Panc1 (cell line): ENCODE measurements around the gene SLCO1C1. TPM values are rescaled to one million over a fixed set of nuclear protein-coding genes. Genes with fewer than 3 reads are reported as not detected.

Source experiments
- ATAC-seq: fragments of 200-7000 bp; cut with Tn5 transposase; 2 replicates; pipeline ENCODE4 v1.9.1; 2020; ENCODE audit warnings: mild to moderate bottlenecking, moderate library complexity
- Bru-seq: library from RNA; stranded (reverse); fragments of 400-500 nt; gene quantifications from one replicate; lab custom pipeline; 2021; lab: Mats Ljungman, UMichigan
- BruChase-seq, 2 experiments: library from RNA; stranded (reverse); fragments of 400-500 nt; gene quantifications; one replicate each; lab custom pipeline; 2021; lab: Mats Ljungman, UMichigan
- BruUV-seq: library from RNA; stranded (reverse); fragments of 400-500 nt; replicated peaks from 2 replicates; lab custom pipeline; 2021; lab: Mats Ljungman, UMichigan
- CTCF ChIA-PET: fragments of 300-600 bp; sonication (Branson Sonifier 250); formaldehyde crosslinking; loops from one replicate; lab custom pipeline; 2022; ENCODE audit warnings: antibody characterized with exemption; lab: Charles Lee
- POLR2A ChIA-PET: fragments of 300-600 bp; sonication (Branson Sonifier 250); formaldehyde crosslinking; loops from one replicate; lab custom pipeline; 2022; ENCODE audit warnings: antibody characterized with exemption; lab: Charles Lee
- DNase-seq: peaks from one replicate; pipeline ENCODE4 v3.0.0-alpha.2; 2010; ENCODE audit warnings: low read depth, low spot score
- H3K27ac ChIP-seq: 2 replicates; pipeline ENCODE4 v1.5.1; 2011; ENCODE audit warnings: mild to moderate bottlenecking, low read length, inconsistent platforms
- H3K27me3 ChIP-seq: fragments of 200-500 bp; sonication (Bioruptor generic); 2 replicates; pipeline ENCODE4 v1.6.0; 2014; ENCODE audit warnings: low read length, inconsistent platforms; ENCODE audit not compliant: control insufficient read depth, insufficient read depth
- H3K36me3 ChIP-seq: fragments of 200-500 bp; sonication (Bioruptor generic); 2 replicates; pipeline ENCODE4 v1.5.1; 2014; ENCODE audit warnings: inconsistent platforms, mild to moderate bottlenecking, low read length, moderate library complexity; ENCODE audit not compliant: control insufficient read depth, insufficient read depth
- H3K4me1 ChIP-seq: 2 replicates; pipeline ENCODE4 v1.5.1; 2011; ENCODE audit warnings: inconsistent platforms, mild to moderate bottlenecking, low read length, moderate library complexity; ENCODE audit not compliant: control insufficient read depth, insufficient read depth
- H3K4me3 ChIP-seq, 2 experiments: 2 replicates each; pipeline ENCODE4 v1.5.1; 2011 to 2012; ENCODE audit warnings: low read depth in 2 of 2, low read length in 2 of 2, mild to moderate bottlenecking in 2 of 2, inconsistent platforms in 1 of 2, moderate library complexity in 1 of 2
- H3K9me3 ChIP-seq: fragments of 200-500 bp; sonication (Bioruptor generic); 2 replicates; pipeline ENCODE4 v1.5.1; 2014; ENCODE audit warnings: low read depth, mild to moderate bottlenecking, inconsistent platforms, low read length, moderate library complexity; ENCODE audit not compliant: control insufficient read depth, insufficient read depth
- POLR2AphosphoS5 ChIP-seq: IDR thresholded peaks from 2 replicates; pipeline ENCODE4 v1.6.1; 2012; ENCODE audit warnings: mild to moderate bottlenecking, low read depth, low read length, moderate library complexity
- SIN3A ChIP-seq: IDR thresholded peaks from 2 replicates; pipeline ENCODE4 v1.6.1; 2012; ENCODE audit warnings: low read depth, mild to moderate bottlenecking, low read length, moderate library complexity, borderline replicate concordance; ENCODE audit not compliant: insufficient read depth
- TCF7L2 ChIP-seq: IDR thresholded peaks from 2 replicates; pipeline ENCODE4 v1.6.1; 2011; ENCODE audit warnings: mild to moderate bottlenecking, low read depth, low read length, inconsistent platforms
- in situ Hi-C: cut with HindIII; loops from 2 replicates; pipeline ENCODE4 v1.10.0; 2016; ENCODE audit warnings: low sequenced_read_pairs, low pct_unique_long_range_greater_than_20kb
- intact Hi-C: fragments of 100-400 bp; cut with micrococcal nuclease; formaldehyde crosslinking; loops from one replicate; pipeline ENCODE4 v1.10.0; 2022; ENCODE audit not compliant: unreplicated experiment
- long read RNA-seq: library from polyadenylated mRNA; unstranded; transcript quantifications from one replicate; pipeline ENCODE4 v2.0.0, GENCODE V29; 2021; ENCODE audit not compliant: unreplicated experiment
- polyA plus RNA-seq: library from polyadenylated mRNA; unstranded; fragments of >200 nt; gene quantifications from one replicate; pipeline ENCODE4 v1.2.1, GENCODE V29; 2012; ENCODE audit warnings: missing spikeins; ENCODE audit not compliant: insufficient read length
- total RNA-seq: library from RNA; stranded (reverse); gene quantifications from one replicate; pipeline ENCODE4 v1.2.1, GENCODE V29; 2021; ENCODE audit not compliant: unreplicated experiment
- TF ChIP-seq, protein P1 (sequence below): fragments of 450-650 bp; IDR thresholded peaks from 2 replicates; pipeline ENCODE4 v1.5.1; 2017; ENCODE audit warnings: mild to moderate bottlenecking
- TF ChIP-seq, protein P2 (sequence below), 2 experiments: IDR thresholded peaks; 2 replicates each; pipeline ENCODE4 v1.6.1; 2011 to 2012; ENCODE audit warnings: low read depth in 2 of 2, control low read depth in 1 of 2, low read length in 1 of 2, mild to moderate bottlenecking in 1 of 2, moderate library complexity in 1 of 2; ENCODE audit not compliant: insufficient read depth in 1 of 2

Gene SLCO1C1, protein sequence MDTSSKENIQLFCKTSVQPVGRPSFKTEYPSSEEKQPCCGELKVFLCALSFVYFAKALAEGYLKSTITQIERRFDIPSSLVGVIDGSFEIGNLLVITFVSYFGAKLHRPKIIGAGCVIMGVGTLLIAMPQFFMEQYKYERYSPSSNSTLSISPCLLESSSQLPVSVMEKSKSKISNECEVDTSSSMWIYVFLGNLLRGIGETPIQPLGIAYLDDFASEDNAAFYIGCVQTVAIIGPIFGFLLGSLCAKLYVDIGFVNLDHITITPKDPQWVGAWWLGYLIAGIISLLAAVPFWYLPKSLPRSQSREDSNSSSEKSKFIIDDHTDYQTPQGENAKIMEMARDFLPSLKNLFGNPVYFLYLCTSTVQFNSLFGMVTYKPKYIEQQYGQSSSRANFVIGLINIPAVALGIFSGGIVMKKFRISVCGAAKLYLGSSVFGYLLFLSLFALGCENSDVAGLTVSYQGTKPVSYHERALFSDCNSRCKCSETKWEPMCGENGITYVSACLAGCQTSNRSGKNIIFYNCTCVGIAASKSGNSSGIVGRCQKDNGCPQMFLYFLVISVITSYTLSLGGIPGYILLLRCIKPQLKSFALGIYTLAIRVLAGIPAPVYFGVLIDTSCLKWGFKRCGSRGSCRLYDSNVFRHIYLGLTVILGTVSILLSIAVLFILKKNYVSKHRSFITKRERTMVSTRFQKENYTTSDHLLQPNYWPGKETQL
- total RNA-seq (not detected), Bru-seq, nascent RNA (not detected), BruChase-seq, experiment 1, labeled RNA remaining after a 2-hour chase (not detected), BruChase-seq, experiment 2, labeled RNA remaining after a 6-hour chase (percentile 2 among the genes with signal in this experiment)
- polyA plus RNA-seq: not detected
- long read RNA-seq: 0 reads

DNA sequence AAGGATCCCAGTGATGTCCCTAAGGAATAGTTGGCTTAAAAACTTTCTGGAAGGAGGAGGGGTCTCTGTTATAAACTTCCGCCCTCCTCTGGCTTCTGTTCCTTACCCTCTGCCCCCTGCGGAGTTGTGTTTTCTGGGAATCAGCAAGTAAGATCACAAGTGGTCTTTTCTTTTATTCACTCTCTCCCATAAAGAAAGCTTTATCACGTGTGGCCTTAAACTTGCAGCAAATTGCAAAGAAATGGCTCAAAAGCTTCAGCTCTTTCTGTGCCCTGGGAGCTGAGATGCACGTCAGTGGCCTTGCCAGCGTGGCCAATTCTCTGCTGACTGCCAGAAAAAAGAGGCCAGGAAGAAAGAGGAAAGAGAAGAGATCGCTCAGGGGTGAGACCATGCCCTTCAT is at the start of gene SLCO1C1:
Gene SLCO1C1 (plus strand): TSS at position 101 of the 400 bp plus-strand sequence. CDS start 4,245 bp downstream, outside the sequence.
- Histone ChIP-seq H3K27me3 (no peaks in the 10 kb centered on the region), H3K4me1 (no peaks in the 10 kb centered on the region), H3K36me3 (no peaks in the 10 kb centered on the region), H3K27ac (no peak within 1 kb of the TSS), H3K9me3 (no peaks in the 10 kb centered on the region), H3K4me3 (no peak within 1 kb of the TSS)
- DNase-seq (no peak), ATAC-seq (no peak)
- CTCF ChIA-PET: no interaction called here
- TF ChIP-seq SIN3A (no peak), POLR2AphosphoS5 (no peak), TCF7L2 (no peak)
- TF ChIP-seq, protein P1, sequence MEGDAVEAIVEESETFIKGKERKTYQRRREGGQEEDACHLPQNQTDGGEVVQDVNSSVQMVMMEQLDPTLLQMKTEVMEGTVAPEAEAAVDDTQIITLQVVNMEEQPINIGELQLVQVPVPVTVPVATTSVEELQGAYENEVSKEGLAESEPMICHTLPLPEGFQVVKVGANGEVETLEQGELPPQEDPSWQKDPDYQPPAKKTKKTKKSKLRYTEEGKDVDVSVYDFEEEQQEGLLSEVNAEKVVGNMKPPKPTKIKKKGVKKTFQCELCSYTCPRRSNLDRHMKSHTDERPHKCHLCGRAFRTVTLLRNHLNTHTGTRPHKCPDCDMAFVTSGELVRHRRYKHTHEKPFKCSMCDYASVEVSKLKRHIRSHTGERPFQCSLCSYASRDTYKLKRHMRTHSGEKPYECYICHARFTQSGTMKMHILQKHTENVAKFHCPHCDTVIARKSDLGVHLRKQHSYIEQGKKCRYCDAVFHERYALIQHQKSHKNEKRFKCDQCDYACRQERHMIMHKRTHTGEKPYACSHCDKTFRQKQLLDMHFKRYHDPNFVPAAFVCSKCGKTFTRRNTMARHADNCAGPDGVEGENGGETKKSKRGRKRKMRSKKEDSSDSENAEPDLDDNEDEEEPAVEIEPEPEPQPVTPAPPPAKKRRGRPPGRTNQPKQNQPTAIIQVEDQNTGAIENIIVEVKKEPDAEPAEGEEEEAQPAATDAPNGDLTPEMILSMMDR: no peak
- TF ChIP-seq, protein P2, sequence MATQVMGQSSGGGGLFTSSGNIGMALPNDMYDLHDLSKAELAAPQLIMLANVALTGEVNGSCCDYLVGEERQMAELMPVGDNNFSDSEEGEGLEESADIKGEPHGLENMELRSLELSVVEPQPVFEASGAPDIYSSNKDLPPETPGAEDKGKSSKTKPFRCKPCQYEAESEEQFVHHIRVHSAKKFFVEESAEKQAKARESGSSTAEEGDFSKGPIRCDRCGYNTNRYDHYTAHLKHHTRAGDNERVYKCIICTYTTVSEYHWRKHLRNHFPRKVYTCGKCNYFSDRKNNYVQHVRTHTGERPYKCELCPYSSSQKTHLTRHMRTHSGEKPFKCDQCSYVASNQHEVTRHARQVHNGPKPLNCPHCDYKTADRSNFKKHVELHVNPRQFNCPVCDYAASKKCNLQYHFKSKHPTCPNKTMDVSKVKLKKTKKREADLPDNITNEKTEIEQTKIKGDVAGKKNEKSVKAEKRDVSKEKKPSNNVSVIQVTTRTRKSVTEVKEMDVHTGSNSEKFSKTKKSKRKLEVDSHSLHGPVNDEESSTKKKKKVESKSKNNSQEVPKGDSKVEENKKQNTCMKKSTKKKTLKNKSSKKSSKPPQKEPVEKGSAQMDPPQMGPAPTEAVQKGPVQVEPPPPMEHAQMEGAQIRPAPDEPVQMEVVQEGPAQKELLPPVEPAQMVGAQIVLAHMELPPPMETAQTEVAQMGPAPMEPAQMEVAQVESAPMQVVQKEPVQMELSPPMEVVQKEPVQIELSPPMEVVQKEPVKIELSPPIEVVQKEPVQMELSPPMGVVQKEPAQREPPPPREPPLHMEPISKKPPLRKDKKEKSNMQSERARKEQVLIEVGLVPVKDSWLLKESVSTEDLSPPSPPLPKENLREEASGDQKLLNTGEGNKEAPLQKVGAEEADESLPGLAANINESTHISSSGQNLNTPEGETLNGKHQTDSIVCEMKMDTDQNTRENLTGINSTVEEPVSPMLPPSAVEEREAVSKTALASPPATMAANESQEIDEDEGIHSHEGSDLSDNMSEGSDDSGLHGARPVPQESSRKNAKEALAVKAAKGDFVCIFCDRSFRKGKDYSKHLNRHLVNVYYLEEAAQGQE (IDR thresholded peaks at IDR 0.05; ENCODE audit: insufficient read depth in 1 of 2, low read depth in 2 of 2, low read length in 1 of 2): no peak
- no TSS peak for BruUV-seq
- intact Hi-C loops: no loop called here
- POLR2A ChIA-PET: no interaction called here
- in situ Hi-C loops: no loop called here

DNA sequence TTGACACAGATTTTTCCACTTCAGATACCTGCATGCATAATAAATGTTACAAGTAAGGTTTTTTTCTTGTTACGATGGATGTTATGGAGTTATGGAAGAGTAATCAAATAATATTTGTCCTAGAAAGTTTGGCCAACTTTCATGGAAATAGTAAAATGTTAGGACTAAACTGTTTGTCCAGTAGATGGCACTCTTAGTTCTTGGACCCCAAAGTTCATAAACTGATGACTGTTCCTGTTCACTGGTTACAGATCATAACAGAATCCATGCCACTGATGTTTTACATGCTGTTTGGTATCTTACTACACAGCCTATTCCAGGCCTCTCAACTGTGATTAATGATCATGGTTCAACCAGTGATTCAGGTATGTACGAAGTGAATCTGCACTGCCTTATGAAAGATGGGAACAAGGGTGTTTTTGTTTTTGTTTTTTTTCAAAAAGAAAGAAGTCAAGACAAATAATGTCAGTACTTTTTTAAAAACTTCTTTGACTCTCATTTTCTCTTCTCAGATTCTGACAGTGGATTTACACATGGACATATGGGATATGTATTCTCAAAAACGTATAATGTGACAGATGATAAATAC is 48.8 kb upstream of the SLCO1C1 start:
- ATAC-seq: no peak
- in situ Hi-C loops: no loop called here
- Histone ChIP-seq H3K36me3 (no peaks in the 10 kb centered on the region), H3K27ac (no peak overlapping the region), H3K4me3 (no peak overlapping the region), H3K27me3 (no peaks in the 10 kb centered on the region), H3K9me3 (no peaks in the 10 kb centered on the region), H3K4me1 (no peaks in the 10 kb centered on the region)
- DNase-seq: no peak
- intact Hi-C loops: loop anchor here (1.0 kb wide), 1 partner anchor 152 kb away; no protein-coding TSS in a partner anchor
- no TSS peak for BruUV-seq
- ChIA-PET POLR2A (no interaction called here), CTCF (interaction anchor here (0.7 kb wide), 1 partner anchor 1773 kb away, joined by 3 read pairs; no protein-coding TSS in a partner anchor)
- TF ChIP-seq, protein P1: peak; percentile 48; the same call in 1 of the 2 replicates
- TF ChIP-seq, protein P2 (IDR thresholded peaks at IDR 0.05; ENCODE audit: insufficient read depth in 1 of 2, low read depth in 2 of 2, low read length in 1 of 2): no peak
